ENCODE results near the gene PIP.

The PIP gene

DNA sequence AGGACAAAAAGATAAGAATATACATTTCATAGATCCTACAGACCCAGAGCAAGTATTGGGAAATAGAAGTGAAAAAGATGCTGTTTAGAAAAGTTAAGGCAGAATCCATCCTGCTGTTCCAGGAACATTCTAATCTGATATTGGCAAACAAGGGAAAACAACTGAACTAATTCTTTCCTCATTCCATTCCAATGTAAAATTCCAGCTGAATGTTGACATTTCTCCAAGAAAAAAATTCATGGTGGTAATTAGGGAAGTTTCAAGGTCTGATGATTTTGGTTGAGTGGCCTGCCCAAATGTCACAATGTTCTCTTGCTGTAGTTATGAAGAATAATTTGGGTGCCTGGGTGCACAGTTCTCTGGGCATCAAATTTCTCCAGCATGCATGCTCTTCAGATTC lies 15.2 kb downstream of the PIP start:
- TF ChIP-seq TAF1 (IDR thresholded peaks at IDR 0.05; ENCODE audit: borderline replicate concordance, insufficient read depth, low read length) (no peak), FOXP2 (optimal IDR thresholded peaks at IDR 0.05; ENCODE audit: borderline replicate concordance, extremely low read depth, extremely low read length, insufficient read depth) (no peak), POLR2AphosphoS5 (IDR thresholded peaks at IDR 0.05; ENCODE audit: low read depth, low read length) (no peak), SIN3A (IDR thresholded peaks at IDR 0.05; ENCODE audit: borderline replicate concordance, insufficient read depth, low read length) (no peak)
- TF ChIP-seq, protein P1, sequence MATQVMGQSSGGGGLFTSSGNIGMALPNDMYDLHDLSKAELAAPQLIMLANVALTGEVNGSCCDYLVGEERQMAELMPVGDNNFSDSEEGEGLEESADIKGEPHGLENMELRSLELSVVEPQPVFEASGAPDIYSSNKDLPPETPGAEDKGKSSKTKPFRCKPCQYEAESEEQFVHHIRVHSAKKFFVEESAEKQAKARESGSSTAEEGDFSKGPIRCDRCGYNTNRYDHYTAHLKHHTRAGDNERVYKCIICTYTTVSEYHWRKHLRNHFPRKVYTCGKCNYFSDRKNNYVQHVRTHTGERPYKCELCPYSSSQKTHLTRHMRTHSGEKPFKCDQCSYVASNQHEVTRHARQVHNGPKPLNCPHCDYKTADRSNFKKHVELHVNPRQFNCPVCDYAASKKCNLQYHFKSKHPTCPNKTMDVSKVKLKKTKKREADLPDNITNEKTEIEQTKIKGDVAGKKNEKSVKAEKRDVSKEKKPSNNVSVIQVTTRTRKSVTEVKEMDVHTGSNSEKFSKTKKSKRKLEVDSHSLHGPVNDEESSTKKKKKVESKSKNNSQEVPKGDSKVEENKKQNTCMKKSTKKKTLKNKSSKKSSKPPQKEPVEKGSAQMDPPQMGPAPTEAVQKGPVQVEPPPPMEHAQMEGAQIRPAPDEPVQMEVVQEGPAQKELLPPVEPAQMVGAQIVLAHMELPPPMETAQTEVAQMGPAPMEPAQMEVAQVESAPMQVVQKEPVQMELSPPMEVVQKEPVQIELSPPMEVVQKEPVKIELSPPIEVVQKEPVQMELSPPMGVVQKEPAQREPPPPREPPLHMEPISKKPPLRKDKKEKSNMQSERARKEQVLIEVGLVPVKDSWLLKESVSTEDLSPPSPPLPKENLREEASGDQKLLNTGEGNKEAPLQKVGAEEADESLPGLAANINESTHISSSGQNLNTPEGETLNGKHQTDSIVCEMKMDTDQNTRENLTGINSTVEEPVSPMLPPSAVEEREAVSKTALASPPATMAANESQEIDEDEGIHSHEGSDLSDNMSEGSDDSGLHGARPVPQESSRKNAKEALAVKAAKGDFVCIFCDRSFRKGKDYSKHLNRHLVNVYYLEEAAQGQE (IDR thresholded peaks at IDR 0.05; ENCODE audit: insufficient read depth in 1 of 2, low read depth in 2 of 2, low read length in 2 of 2), result no peak

GRCh38 chr7:143148050-143148449 lies 16.2 kb downstream of the PIP start:
- no peak for TF ChIP-seq POLR2AphosphoS5 (IDR thresholded peaks at IDR 0.05; ENCODE audit: low read depth, low read length)
- no peak for TF ChIP-seq TAF1 (IDR thresholded peaks at IDR 0.05; ENCODE audit: borderline replicate concordance, insufficient read depth, low read length)
- TF ChIP-seq, protein P1 (IDR thresholded peaks at IDR 0.05; ENCODE audit: insufficient read depth in 1 of 2, low read depth in 2 of 2, low read length in 2 of 2), result no peak
- TF ChIP-seq SIN3A (IDR thresholded peaks at IDR 0.05; ENCODE audit: borderline replicate concordance, insufficient read depth, low read length), result no peak
- no peak for TF ChIP-seq FOXP2 (optimal IDR thresholded peaks at IDR 0.05; ENCODE audit: borderline replicate concordance, extremely low read depth, extremely low read length, insufficient read depth)

- TF ChIP-seq FOXP2 (optimal IDR thresholded peaks at IDR 0.05; ENCODE audit: borderline replicate concordance, extremely low read depth, extremely low read length, insufficient read depth) (no peak), TAF1 (IDR thresholded peaks at IDR 0.05; ENCODE audit: borderline replicate concordance, insufficient read depth, low read length) (no peak), POLR2AphosphoS5 (IDR thresholded peaks at IDR 0.05; ENCODE audit: low read depth, low read length) (no peak), SIN3A (IDR thresholded peaks at IDR 0.05; ENCODE audit: borderline replicate concordance, insufficient read depth, low read length) (no peak)
- TF ChIP-seq, protein P1 (IDR thresholded peaks at IDR 0.05; ENCODE audit: insufficient read depth in 1 of 2, low read depth in 2 of 2, low read length in 2 of 2), result no peak
These were observed 16.8 kb downstream of the PIP start for GRCh38 chr7:143148651-143149050.

DNA sequence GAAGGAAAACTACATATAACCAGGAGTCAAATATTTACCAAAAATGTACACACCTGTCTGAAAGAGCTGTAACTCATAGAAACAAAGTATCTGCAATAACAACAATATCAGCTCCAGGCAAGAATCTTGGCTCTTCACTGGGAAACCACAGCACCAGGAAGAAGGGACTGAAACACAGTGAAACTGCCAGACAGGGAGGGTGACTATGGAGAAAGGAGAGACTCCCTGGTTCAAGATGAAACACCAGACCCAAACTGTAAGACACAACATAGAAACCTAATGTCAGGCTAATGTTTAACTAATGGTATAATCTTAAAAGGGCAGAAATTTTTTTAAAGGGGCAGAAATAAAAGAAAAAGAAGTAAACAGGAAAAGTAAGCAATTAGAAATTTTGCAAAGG lies 39.8 kb downstream of the PIP start:
- TF ChIP-seq, protein P1 (IDR thresholded peaks at IDR 0.05; ENCODE audit: insufficient read depth in 1 of 2, low read depth in 2 of 2, low read length in 2 of 2), result no peak
- no peak for TF ChIP-seq POLR2AphosphoS5 (IDR thresholded peaks at IDR 0.05; ENCODE audit: low read depth, low read length)
- TF ChIP-seq FOXP2 (optimal IDR thresholded peaks at IDR 0.05; ENCODE audit: borderline replicate concordance, extremely low read depth, extremely low read length, insufficient read depth), result no peak
- no peak for TF ChIP-seq TAF1 (IDR thresholded peaks at IDR 0.05; ENCODE audit: borderline replicate concordance, insufficient read depth, low read length)
- no peak for TF ChIP-seq SIN3A (IDR thresholded peaks at IDR 0.05; ENCODE audit: borderline replicate concordance, insufficient read depth, low read length)

GRCh38 chr7:143172354-143172753 lies 40.5 kb downstream of the PIP start:
- TF ChIP-seq SIN3A (IDR thresholded peaks at IDR 0.05; ENCODE audit: borderline replicate concordance, insufficient read depth, low read length) (no peak), TAF1 (IDR thresholded peaks at IDR 0.05; ENCODE audit: borderline replicate concordance, insufficient read depth, low read length) (no peak), POLR2AphosphoS5 (IDR thresholded peaks at IDR 0.05; ENCODE audit: low read depth, low read length) (no peak), FOXP2 (optimal IDR thresholded peaks at IDR 0.05; ENCODE audit: borderline replicate concordance, extremely low read depth, extremely low read length, insufficient read depth) (no peak)
- TF ChIP-seq, protein P1 (IDR thresholded peaks at IDR 0.05; ENCODE audit: insufficient read depth in 1 of 2, low read depth in 2 of 2, low read length in 2 of 2), result no peak

Data from PFSK-1 (cell line).